Gastrocnemius medialis (tissue), 4 donors: ENCODE data around the gene FMO3.

ENCODE experiments used
- CTCF ChIP-seq, 5 experiments: fragments of 450-650 bp in 3 of 5; fragments of 200-600 bp in 2 of 5; sonication (generic) in 2 of 5; IDR thresholded peaks in 4 of 5; conservative IDR thresholded peaks in 1 of 5; 1 replicate in 4 of 5; 2 replicates in 1 of 5; pipeline ENCODE4 v1.5.1; 2016 to 2019; ENCODE audit warnings: antibody characterized with exemption in 5 of 5, mild to moderate bottlenecking in 3 of 5, moderate library complexity in 3 of 5
- POLR2A ChIP-seq, 2 donors: fragments of 450-650 bp; IDR thresholded peaks; one replicate each; pipeline ENCODE4 v1.6.1; 2017; ENCODE audit warnings: antibody characterized with exemption in 2 of 2, mild to moderate bottlenecking in 2 of 2, moderate library complexity in 2 of 2

- TF ChIP-seq CTCF (IDR thresholded peaks at IDR 0.05 in 4 of 5, conservative IDR thresholded peaks at IDR 0.05 in 1 of 5), result no peak
- no peak for TF ChIP-seq POLR2A (IDR thresholded peaks at IDR 0.05)
Observed at GRCh38 chr1:171150156-171150555, 59.5 kb downstream of the FMO3 start.
